COLO668 (cell line): ENCODE data around the gene C1orf141.
"Not testable (repeated sequence)": the region's sequence is repeated elsewhere in the genome, so short reads cannot be mapped to it uniquely, and the experiment has no call there.

Experiments used
- DNase-seq: peaks from one replicate; lab custom pipeline; 2025; ENCODE audit not compliant: unreplicated experiment; lab: John Stamatoyannopoulos, UW

C1orf141 gene

DNA sequence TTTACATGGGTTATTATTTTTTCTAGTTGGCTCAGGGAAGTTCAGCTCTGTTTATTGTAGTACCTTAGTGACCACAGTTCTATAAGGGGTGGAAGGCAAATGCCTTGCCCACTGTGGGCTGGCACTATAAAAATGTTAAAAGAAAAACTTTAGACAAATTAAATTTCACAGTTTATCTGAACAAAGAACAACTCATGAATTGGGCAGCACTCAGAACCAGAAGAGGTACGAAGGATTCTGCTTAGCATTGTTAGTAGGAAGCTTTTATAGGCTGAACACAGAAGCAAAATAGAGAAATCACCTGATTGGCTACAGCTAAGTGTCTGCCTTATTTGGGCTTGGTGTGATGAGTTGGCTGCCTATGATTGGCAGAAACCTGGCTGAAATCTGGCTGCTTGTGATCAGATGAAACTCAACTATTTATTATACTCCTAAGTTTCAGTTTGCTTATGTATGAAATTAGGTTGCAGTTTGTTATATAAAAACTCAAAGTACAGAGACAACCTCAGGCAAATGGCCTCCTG is 45.0 kb downstream of the C1orf141 start:
- no peak for DNase-seq

- DNase-seq = no peak
These were observed 46.3 kb downstream of the C1orf141 start for GRCh38 chr1:67088440-67088839.

- no peak for DNase-seq
These were observed 49.4 kb downstream of the C1orf141 start for GRCh38 chr1:67085326-67085725.

DNA sequence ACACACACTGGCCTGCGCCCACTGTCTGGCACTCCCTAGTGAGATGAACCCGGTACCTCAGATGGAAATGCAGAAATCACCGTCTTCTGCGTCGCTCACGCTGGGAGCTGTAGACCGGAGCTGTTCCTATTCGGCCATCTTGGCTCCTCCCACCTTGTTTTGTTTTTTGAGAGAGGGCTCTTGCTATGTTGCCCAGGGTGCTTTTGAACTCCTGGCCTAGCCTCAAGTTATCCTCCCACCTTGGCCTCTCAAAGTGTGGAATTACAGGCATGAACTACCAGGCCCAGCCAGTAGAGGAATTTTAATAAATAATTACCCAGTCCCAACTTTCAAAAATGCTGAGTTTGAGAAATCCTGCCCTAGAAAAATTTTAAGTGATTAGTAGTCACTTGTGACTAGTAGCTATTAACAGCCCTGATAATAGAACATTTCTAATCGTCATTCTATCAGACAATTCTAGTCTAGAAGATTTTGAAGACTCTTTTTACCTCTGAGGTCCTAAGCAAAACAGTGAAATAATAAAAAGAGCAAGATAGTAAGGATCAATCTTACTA is 49.9 kb downstream of the C1orf141 start:
- DNase-seq = no peak

GRCh38 chr1:67078291-67078690 is 56.5 kb downstream of the C1orf141 start:
- DNase-seq = no peak

- DNase-seq = no peak
These were observed 57.2 kb downstream of the C1orf141 start for GRCh38 chr1:67077593-67077992.

GRCh38 chr1:67072749-67073148 is 62.0 kb downstream of the C1orf141 start:
- no peak for DNase-seq

GRCh38 chr1:67067655-67068054 is 67.1 kb downstream of the C1orf141 start:
- DNase-seq = not testable (repeated sequence)

- DNase-seq = no peak
These were observed 72.4 kb downstream of the C1orf141 start for GRCh38 chr1:67062412-67062811.

DNA sequence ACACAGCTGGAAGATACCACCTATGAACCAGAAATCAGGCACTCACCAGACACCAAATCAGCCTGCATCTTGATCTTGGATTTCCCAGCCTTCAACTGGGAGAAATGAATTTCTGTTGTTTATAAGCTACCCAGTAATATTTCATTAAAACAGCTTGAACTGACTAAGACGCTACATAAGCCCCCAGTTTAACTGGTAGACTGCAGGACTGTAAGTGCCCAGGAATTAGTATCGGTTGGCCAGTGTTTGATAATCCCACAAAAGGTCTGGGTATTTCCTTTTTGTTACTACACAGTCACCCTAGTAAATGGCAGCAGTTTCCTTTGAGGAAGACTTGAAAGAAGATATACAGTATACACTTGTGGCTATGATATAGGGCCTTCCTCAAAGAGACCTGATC is 73.5 kb downstream of the C1orf141 start:
- DNase-seq = no peak

DNA sequence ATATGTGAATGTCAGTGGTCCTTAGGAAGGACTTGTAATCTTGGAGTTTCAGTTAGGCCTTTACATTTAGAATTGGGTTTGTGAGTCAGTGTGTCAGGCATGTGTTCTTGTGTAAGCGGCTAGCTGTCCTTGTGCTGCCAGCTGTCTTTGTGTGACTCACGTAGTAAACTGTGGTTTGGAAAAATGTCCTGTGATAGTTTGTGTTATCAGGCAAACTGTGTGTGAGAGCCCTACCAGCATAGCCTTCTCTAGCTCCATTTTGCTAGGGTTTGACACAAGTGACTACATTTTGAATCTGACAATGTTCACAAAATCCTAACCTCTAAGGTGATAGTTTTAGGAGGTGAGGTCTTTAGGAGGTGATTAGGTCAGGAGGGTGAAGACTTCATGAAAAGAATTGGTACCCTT is 74.0 kb downstream of the C1orf141 start:
- DNase-seq = no peak

GRCh38 chr1:67059346-67059745 is 75.4 kb downstream of the C1orf141 start:
- DNase-seq = no peak

- no peak for DNase-seq
These were observed 76.0 kb downstream of the C1orf141 start for GRCh38 chr1:67058761-67059160.

GRCh38 chr1:67058242-67058641 is 76.5 kb downstream of the C1orf141 start:
- DNase-seq = peak; percentile 68

- peak; percentile 91 for DNase-seq
These were observed 80.7 kb downstream of the C1orf141 start, which contains the start of gene SLC35D1 for GRCh38 chr1:67053785-67054772. Gene SLC35D1 (minus strand): TSS chr1:67054148. CDS start chr1:67054013, 135 bp downstream.

DNA sequence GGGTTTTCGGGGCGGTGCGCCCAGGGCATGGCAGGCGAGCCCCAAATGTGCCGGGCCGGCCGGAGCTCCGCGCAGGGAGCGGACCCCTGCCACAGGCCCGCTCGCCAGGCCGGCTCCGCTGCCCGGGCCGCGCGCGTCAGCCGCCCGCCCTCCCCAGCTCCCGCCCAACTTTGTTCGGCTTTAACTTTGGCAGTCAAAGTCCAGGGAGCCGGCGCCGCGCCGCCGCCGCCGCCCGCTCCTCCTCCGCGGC is 81.3 kb downstream of the C1orf141 start:
- no peak for DNase-seq

GRCh38 chr1:67052741-67053534 is 81.8 kb downstream of the C1orf141 start:
- peak; percentile 62 for DNase-seq

DNA sequence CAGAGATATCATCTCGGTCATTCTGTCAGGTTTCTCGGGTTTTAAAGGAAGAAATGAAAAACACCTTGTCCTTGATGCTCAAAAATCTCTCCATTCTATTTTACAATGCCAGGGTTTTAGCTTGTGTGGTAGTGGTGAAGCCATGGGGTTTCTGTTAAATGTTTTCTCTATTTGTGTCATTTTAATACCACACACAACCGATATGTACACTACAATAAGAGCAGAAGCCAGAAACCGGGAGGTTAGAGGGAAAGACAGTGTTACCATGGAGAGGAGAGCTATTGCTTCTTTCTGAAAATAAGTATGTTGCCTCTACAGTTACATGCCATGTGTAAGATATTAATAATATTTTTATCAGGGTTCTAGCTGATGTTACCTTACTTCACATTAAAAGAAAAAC is 83.6 kb downstream of the C1orf141 start:
- DNase-seq = no peak

DNA sequence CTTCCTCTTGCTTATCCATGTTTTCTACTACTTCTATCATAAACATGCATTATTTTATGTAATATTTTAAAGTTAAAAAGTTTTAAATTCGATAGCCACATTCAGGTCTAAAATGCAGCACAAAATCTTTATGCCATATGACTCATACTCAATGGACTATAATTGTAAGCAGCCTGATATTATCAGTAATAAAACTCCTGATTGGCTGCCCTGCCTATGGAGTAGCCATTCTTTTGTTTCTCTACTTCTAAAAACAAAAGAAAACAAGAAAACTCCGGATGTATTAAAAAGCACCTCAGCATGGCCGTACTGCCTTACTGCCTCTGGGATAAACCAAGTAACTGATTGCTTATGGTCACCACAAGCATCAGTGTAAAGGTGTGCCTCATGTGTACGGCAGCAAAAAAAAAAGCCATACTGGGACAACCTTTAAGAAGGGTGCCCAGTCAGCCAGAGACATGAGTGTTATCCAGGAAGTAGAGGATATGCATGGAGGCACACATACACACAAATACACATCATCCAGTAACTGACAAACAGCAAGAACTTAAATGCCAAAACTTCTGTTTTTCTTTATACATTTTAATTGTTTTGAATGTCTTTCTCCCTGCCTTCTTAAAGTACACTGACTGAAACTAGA is 90.0 kb downstream of the C1orf141 start:
- no peak for DNase-seq

GRCh38 chr1:67043366-67043765 is 91.4 kb downstream of the C1orf141 start:
- DNase-seq = no peak
